Gastrocnemius medialis (tissue), 4 donors: ENCODE data around the gene NEO1. TPM values are rescaled to one million over a fixed set of nuclear protein-coding genes. Genes with fewer than 3 reads are reported as not detected.

Experiments used
- ATAC-seq, 2 donors: fragments of 150-250 bp; one replicate each; pipeline ENCODE4 v1.9.1; 2016
- DNase-seq, 2 donors: peaks; one replicate each; pipeline ENCODE4 v3.0.0-alpha.2; 2019
- H3K27ac ChIP-seq, 4 donors: fragments of 200-600 bp; sonication (generic); 1 replicate in 1 of 4; 2 replicates in 3 of 4; pipeline ENCODE4 v1.5.1; 2016 to 2018; ENCODE audit warnings: mild to moderate bottlenecking in 2 of 4, moderate library complexity in 1 of 4
- H3K27me3 ChIP-seq, 3 donors: fragments of 200-600 bp; sonication (generic) in 2 of 3; 1 replicate in 1 of 3; 2 replicates in 2 of 3; pipeline versions ENCODE4 v1.5.1 to v1.6.0; 2016 to 2019; ENCODE audit warnings: mild to moderate bottlenecking in 1 of 3, moderate library complexity in 1 of 3
- H3K36me3 ChIP-seq, 2 donors: fragments of 200-600 bp; sonication (generic) in 1 of 2; one replicate each; pipeline ENCODE4 v1.5.1; 2017 to 2018
- H3K4me1 ChIP-seq, 2 donors: fragments of 200-600 bp; sonication (generic) in 1 of 2; one replicate each; pipeline ENCODE4 v1.5.1; 2016 to 2017; ENCODE audit warnings: mild to moderate bottlenecking in 2 of 2
- H3K4me3 ChIP-seq, 4 donors: fragments of 200-600 bp; sonication (generic) in 3 of 4; 1 replicate in 1 of 4; 2 replicates in 3 of 4; pipeline ENCODE4 v1.5.1; 2016 to 2019; ENCODE audit warnings: mild to moderate bottlenecking in 2 of 4
- H3K9me3 ChIP-seq, 3 donors: fragments of 200-600 bp; sonication (generic) in 2 of 3; 1 replicate in 1 of 3; 2 replicates in 2 of 3; pipeline ENCODE4 v1.5.1; 2016 to 2019
- POLR2A ChIP-seq, 2 donors: fragments of 450-650 bp; IDR thresholded peaks; one replicate each; pipeline ENCODE4 v1.6.1; 2017; ENCODE audit warnings: antibody characterized with exemption in 2 of 2, mild to moderate bottlenecking in 2 of 2, moderate library complexity in 2 of 2
- in situ Hi-C, 4 donors: fragments of 200-750 bp; cut with MboI; loops; one replicate each; pipeline versions ENCODE4 v1.15.0 to v1.8.0; 2017; ENCODE audit warnings: low sequenced_read_pairs in 4 of 4
- intact Hi-C: fragments of 100-400 bp; cut with DNase I; formaldehyde crosslinking; loops from one replicate; pipeline ENCODE4 v1.15.1; 2023; ENCODE audit warnings: low total_unique reads
- total RNA-seq, 4 donors: library from RNA; depleted of rRNA; stranded (reverse); fragments of >200 nt; gene quantifications; one replicate each; pipeline versions ENCODE4 v1.1.0 to v1.2.3, GENCODE V29; 2016
- TF ChIP-seq, protein P1 (sequence below), 5 experiments: fragments of 450-650 bp in 3 of 5; fragments of 200-600 bp in 2 of 5; sonication (generic) in 2 of 5; IDR thresholded peaks in 4 of 5; conservative IDR thresholded peaks in 1 of 5; 1 replicate in 4 of 5; 2 replicates in 1 of 5; pipeline ENCODE4 v1.5.1; 2016 to 2019; ENCODE audit warnings: antibody characterized with exemption in 5 of 5, mild to moderate bottlenecking in 3 of 5, moderate library complexity in 3 of 5

The NEO1 gene
- total RNA-seq, 4 donors from 2014 or later: 13.8 to 32.0 (median 20.3) TPM

DNA sequence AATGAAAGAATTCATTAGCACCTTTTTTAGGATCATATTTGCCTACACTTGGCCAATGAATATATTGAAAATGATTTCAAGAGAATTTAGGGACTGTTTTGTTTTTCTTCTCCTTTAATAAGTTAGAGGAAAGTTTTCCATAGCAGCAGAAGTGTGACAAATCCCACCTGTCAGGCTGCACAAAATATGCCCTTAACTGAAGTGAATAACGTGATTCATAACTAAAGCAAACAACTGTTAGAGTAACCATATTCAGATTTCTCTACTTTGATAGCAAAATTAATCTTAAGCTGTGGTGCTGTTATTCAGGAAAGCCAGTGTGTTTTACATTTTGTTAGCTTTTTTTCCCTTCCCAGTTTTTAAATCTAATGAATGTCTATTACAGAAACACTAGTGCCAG lies 195.1 kb downstream of the NEO1 start:
- Histone ChIP-seq H3K4me1 (no peaks in the 10 kb centered on the region), H3K27me3 (no peaks in the 10 kb centered on the region), H3K27ac (no peak overlapping the region), H3K9me3 (no peaks in the 10 kb centered on the region), H3K36me3 (peaks cover 0 to 8% of the 10 kb centered on the region in 2 donors), H3K4me3 (no peak overlapping the region)
- TF ChIP-seq, protein P1, sequence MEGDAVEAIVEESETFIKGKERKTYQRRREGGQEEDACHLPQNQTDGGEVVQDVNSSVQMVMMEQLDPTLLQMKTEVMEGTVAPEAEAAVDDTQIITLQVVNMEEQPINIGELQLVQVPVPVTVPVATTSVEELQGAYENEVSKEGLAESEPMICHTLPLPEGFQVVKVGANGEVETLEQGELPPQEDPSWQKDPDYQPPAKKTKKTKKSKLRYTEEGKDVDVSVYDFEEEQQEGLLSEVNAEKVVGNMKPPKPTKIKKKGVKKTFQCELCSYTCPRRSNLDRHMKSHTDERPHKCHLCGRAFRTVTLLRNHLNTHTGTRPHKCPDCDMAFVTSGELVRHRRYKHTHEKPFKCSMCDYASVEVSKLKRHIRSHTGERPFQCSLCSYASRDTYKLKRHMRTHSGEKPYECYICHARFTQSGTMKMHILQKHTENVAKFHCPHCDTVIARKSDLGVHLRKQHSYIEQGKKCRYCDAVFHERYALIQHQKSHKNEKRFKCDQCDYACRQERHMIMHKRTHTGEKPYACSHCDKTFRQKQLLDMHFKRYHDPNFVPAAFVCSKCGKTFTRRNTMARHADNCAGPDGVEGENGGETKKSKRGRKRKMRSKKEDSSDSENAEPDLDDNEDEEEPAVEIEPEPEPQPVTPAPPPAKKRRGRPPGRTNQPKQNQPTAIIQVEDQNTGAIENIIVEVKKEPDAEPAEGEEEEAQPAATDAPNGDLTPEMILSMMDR (IDR thresholded peaks at IDR 0.05 in 4 of 5, conservative IDR thresholded peaks at IDR 0.05 in 1 of 5): no peak
- no peak for TF ChIP-seq POLR2A (IDR thresholded peaks at IDR 0.05)
- intact Hi-C loops (no loop called here), in situ Hi-C loops (loop anchor here in 1 of 4 donors (25.0 kb wide), 1 partner anchor 460 kb away; the partner anchor contains the start of gene ADPGK)
- ATAC-seq (no peak), DNase-seq (no peak)

DNA sequence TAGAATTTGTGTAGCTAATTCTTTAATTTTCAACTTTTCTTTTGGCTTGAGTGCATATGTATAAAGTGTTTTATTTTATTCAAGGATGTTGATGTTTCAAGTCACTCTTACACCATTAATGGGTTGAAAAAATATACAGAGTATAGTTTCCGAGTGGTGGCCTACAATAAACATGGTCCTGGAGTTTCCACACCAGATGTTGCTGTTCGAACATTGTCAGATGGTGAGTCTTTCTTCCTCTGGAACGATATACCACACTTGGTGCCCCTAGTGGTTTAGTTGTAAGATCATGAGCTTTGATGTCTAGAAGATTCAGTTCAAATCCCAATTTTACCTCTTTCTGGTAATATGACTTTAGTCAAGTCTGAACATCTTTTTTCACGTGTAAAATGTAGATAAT lies 197.2 kb downstream of the NEO1 start:
- Histone ChIP-seq H3K27me3 (no peaks in the 10 kb centered on the region), H3K36me3 (peaks cover 3 to 8% of the 10 kb centered on the region in 2 donors), H3K9me3 (no peaks in the 10 kb centered on the region), H3K27ac (no peak overlapping the region), H3K4me3 (no peak overlapping the region), H3K4me1 (no peaks in the 10 kb centered on the region)
- intact Hi-C loops: no loop called here
- DNase-seq (no peak), ATAC-seq (no peak)
- in situ Hi-C loops: loop anchor here in 1 of 4 donors (25.0 kb wide), 1 partner anchor 462 kb away; the partner anchor contains the start of gene ADPGK
- TF ChIP-seq POLR2A (IDR thresholded peaks at IDR 0.05): no peak
- TF ChIP-seq, protein P1 (IDR thresholded peaks at IDR 0.05 in 4 of 5, conservative IDR thresholded peaks at IDR 0.05 in 1 of 5): no peak

DNA sequence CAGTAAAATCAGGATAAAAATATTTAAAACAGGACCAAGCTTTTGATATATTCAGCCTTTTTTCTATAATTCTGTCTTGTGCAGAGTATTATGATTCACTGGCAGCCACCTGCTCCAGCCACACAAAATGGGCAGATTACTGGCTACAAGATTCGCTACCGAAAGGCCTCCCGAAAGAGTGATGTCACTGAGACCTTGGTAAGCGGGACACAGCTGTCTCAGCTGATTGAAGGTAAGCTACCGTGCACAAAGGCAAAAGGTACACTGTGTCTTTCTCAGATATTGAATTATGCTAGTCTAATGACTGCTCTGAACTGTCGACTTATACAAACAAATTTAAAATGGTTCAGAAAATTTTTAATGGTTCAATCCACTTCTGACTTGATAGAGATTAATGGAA lies 202.3 kb downstream of the NEO1 start:
- no peak for ATAC-seq
- Histone ChIP-seq H3K4me1 (no peaks in the 10 kb centered on the region), H3K27ac (no peak overlapping the region), H3K4me3 (no peak overlapping the region), H3K27me3 (no peaks in the 10 kb centered on the region), H3K36me3 (peaks cover 3 to 29% of the 10 kb centered on the region in 2 donors), H3K9me3 (no peaks in the 10 kb centered on the region)
- TF ChIP-seq POLR2A (IDR thresholded peaks at IDR 0.05): no peak
- TF ChIP-seq, protein P1 (IDR thresholded peaks at IDR 0.05 in 4 of 5, conservative IDR thresholded peaks at IDR 0.05 in 1 of 5): no peak
- no peak for DNase-seq
- in situ Hi-C loops (no loop called here), intact Hi-C loops (no loop called here)

DNA sequence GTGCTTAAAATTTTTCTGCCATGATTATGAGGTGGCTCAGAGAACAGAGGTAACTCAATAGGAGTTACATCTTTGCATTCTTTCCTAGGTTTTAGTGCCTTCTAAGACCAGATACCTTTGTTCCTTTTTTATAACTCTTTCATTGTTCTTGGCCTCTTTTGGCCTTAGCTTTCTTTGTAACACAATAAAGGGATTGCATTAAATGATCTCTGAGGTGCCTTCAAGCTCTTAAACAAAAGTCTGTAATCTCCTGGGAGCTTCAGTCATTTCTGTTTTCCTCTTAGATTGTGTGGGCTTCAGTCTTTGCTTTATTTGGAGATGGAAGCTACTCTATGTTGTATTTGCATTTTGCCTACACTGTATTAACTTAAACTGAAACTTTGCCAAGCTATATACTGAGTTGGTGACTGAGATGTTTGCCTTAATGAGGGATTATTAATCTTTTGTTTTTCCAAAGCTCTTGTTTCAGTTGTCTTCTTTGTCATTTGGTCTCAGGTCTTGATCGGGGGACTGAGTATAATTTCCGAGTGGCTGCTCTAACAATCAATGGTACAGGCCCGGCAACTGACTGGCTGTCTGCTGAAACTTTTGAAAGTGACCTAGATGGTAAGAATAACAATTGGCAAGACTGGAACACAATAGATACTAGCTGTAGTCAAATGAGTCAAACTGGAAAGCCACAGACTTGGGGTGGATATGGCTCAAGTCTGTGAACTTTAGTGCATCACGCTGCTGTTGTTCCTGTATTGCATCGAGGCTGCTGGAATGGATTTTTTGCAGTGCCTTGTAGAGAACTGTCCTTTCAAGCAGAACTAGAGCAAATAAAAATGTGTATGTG lies 206.2 kb downstream of the NEO1 start:
- intact Hi-C loops (no loop called here), in situ Hi-C loops (no loop called here)
- DNase-seq (no peak), ATAC-seq (no peak)
- Histone ChIP-seq H3K36me3 (peaks cover 3 to 44% of the 10 kb centered on the region in 2 donors), H3K4me1 (no peaks in the 10 kb centered on the region), H3K4me3 (no peak overlapping the region), H3K27me3 (no peaks in the 10 kb centered on the region), H3K9me3 (no peaks in the 10 kb centered on the region), H3K27ac (no peak overlapping the region)
- TF ChIP-seq, protein P1 (IDR thresholded peaks at IDR 0.05 in 4 of 5, conservative IDR thresholded peaks at IDR 0.05 in 1 of 5): no peak
- TF ChIP-seq POLR2A (IDR thresholded peaks at IDR 0.05): no peak
